B cell (primary cell): Measurements from ENCODE around the gene BIRC5.

Experiments
- CTCF ChIP-seq: fragments of 200-600 bp; IDR thresholded peaks from one replicate; pipeline ENCODE4 v1.8.0; 2022; ENCODE audit warnings: antibody characterized with exemption, mild to moderate bottlenecking
- EZH2 ChIP-seq: IDR thresholded peaks from 2 replicates; pipeline ENCODE4 v1.6.1; 2012; ENCODE audit warnings: borderline replicate concordance, low read depth, mild to moderate bottlenecking, moderate library complexity, low read length; ENCODE audit not compliant: insufficient read depth, poor library complexity, severe bottlenecking

- TF ChIP-seq CTCF (no peak), EZH2 (no peak)
Measured at GRCh38 chr17:78249818-78250806, 36.1 kb downstream of the BIRC5 start.
